HG03175 (cell line): Measurements from ENCODE around the gene NOS1AP.
A peak's percentile ranks its signal among the peaks of the same experiment; 100 is the strongest.

Source experiments
- ATAC-seq: cut with Tn5 transposase; IDR thresholded peaks from one replicate; pipeline ENCODE4 v1.9.1; 2021; ENCODE audit warnings: mild to moderate bottlenecking, moderate library complexity; ENCODE audit not compliant: unreplicated experiment

Gene NOS1AP

GRCh38 chr1:162375463-162375862 lies 306.0 kb downstream of the NOS1AP start:
- ATAC-seq, result no peak

DNA sequence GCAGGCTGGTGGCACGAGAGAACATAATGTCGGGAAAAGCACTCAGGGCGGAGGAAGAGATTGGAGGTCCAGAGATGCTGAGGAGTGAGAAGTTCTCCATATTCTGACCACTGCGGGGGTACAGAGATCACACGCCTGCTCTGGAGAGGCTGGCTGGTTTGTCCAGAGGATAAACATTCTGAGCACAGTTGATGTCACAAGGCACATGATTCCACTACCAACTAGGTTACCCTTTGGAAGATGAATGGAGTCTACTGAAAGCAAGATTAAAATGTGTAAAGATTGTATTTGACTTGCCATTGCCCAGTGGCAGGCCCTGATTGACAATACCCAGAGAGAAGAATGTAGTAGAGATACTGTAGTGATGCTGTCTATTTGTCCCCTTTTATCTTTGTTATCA lies 307.2 kb downstream of the NOS1AP start, which contains the start of gene SPATA46:
TSS of gene SPATA46 (minus strand) at position 164 of the 400 bp plus-strand sequence. CDS start at position 100, 64 bp downstream.
- no peak for ATAC-seq

GRCh38 chr1:162380061-162380846 lies 310.8 kb downstream of the NOS1AP start:
- ATAC-seq, result no peak

DNA sequence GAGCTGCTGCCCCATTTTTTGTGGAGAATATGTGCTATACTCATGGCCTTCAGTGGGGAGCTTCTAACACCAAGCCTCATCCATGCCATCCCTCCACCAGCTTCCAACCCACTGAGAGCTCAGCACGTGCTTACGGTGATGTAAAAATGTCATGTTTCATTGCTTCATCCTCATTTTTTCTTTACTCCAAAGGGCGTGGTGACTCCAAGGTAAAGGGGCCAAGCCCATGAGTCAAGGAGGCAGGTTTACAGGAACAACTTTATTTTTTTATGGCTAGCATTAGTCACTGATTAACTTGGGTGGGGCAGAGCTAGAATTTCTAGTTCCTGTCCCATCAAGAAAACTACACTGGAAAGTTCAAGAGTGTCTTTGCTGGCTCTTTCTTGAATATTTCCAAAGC lies 311.9 kb downstream of the NOS1AP start, which contains the start of gene C1orf226:
TSS of gene C1orf226 (plus strand) at position 346 of the 400 bp plus-strand sequence. CDS start 174 bp downstream, outside the sequence.
- ATAC-seq, result no peak

DNA sequence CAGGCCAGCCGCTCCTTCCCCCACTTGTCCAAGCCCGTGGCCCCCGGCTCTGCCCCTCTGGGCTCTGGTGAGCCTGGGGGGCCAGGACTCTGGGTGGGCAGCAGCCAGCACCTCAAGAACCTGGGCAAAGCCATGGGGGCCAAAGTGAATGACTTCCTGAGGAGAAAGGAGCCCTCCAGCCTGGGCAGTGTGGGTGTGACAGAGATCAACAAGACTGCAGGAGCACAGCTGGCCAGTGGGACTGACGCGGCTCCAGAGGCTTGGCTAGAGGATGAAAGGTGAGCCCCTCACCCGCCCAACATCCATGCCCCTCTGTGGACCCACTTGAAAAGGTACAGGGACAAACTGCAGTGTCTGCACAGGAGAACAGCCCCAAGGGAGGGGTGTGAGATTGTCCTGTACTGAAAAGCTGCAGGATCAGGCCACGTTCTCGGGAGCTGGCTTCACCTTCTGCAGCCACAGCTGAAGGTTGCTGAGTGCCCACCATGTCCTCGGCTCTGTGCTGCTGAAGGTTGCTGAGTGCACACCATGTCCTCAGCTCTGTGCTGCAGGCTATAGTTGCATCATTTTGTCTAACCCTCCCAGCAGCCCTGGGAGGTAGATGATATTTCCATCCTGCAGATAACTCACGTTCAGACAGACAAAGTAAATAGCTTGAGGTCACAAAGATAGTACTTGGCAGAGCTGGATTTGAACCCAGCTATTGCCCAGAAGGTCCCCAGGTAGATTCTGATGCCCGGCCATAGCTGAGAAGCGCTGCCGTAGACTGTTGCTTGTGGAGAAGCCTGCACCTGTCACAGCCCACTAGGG lies 312.7 kb downstream of the NOS1AP start:
- ATAC-seq, result no peak

- no peak for ATAC-seq
Measured at GRCh38 chr1:162383091-162383490, 313.6 kb downstream of the NOS1AP start.

DNA sequence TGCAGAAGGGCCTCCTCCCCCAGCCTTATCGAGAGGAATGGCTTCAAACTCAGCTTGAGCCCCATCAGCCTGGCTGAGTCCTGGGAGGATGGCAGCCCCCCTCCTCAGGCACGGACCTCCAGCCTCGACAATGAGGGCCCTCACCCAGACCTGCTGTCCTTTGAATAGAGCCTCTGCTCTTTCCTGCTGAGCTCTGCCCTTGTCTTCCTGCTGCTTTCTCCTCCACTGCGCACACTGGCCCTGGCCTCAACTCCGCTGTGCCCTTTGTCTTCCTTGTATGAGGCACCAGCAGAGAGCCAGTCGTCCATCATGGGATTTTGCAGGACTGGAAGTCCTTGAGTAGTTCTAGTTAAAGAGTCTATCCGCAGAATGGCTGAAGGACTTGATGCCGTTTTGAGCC lies 314.0 kb downstream of the NOS1AP start:
- no peak for ATAC-seq

DNA sequence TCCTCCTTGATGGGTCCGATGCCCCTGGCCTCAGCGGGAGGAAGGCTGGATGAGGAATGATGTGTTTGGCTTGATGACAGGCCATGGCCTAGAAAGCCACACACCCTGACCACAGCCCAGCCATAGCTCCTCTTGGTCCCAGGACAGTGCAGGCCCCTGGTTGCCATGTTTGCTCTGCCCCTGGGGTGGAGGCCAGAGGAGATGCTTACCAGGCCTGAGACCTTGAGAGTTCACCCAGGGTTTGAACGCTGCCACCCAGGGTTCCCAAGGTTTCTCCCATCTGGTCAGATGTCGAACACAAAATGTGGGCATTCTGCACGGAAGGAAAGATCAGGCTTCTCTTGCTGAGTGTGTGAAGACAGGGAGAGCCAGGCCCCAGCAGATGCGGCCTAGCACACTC lies 314.6 kb downstream of the NOS1AP start:
- ATAC-seq, result no peak

- no peak for ATAC-seq
Measured at GRCh38 chr1:162384601-162385279, 315.2 kb downstream of the NOS1AP start.

GRCh38 chr1:162385280-162385623 lies 315.8 kb downstream of the NOS1AP start:
- no peak for ATAC-seq

- ATAC-seq, result no peak
Measured at GRCh38 chr1:162385702-162386101, 316.2 kb downstream of the NOS1AP start.

DNA sequence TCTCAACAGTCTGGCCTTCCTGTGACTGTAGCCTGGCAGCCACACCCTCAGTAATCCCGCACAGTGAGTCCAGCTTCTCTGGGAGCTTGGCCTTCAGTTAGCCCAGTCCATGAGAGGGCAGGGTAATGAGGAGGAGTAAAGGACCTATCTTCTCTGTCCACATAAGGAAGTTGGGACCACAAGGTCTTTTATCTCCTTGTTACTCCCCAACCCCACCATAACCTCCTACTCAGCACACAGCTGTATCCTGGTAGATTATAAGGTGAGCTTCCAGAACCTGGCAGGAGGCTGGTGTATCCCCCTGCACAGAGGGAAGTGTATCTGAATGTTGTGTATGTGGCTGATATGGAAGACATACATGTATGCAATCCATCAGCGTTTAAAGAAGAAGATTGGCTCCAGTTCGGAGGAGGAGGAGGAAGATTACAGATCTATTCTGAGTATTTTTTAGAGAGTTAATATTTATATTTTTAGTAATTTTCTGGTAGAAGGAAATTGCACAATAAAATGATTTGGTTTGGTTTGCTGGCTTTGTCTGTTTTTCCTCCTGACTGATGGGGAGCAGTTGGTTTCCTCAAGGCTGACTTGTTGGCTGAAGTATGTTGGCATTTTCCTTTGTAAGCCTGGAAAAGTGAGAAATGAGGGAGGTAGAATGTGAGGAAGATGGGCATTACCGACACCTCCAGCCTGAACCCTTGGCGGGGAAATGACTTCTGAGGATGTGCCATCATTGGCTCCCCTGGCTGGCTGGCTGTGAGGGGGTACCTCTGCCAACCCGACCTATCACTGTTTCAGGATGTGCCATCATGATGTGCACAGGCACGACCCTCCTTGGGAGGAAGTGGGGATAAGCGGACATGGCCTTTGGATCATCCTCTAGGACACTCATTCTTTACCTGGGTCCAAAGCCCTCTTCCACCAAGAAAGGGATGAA lies 317.1 kb downstream of the NOS1AP start:
- ATAC-seq, result no peak

DNA sequence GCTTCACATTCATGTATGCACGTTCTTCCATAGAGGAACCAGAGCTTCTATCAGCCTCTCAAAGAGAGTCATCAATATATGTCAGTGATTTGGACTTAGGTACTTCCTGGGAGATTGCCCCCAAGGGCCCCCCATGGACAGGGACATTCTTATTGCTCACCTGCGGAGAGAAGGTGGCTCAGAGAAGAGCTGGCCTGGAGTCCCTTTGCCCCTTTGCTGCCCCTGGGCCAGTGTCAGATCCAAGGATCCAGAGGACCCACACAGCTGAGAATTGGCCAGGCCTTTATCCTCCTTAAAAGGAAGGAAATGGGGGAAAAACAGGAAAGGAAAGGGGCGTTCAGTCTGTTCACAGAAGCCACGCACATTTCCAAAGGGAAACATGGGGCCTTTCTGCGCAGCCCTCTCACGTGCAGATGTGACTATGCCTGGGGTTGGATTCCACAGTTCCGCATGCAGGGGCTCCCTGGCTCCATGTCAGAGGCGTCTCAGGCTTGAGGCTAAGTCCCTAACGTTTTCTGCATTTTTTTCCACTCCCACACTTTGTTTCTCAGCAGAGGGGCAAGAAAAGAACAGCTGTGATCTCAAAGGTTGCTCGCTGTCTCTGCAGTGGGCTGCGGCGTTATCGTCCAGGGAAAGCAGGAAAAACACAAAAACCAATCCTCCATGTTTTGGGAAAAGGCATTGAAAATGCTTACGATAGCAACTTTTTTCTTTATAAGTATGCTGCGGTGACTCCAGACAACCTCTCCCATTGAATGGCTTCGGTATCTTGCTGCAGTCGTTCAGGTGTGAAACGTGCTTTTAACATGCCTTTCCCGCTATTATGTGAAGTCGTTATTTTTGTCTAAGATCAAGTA lies 318.0 kb downstream of the NOS1AP start:
- ATAC-seq, result no peak

DNA sequence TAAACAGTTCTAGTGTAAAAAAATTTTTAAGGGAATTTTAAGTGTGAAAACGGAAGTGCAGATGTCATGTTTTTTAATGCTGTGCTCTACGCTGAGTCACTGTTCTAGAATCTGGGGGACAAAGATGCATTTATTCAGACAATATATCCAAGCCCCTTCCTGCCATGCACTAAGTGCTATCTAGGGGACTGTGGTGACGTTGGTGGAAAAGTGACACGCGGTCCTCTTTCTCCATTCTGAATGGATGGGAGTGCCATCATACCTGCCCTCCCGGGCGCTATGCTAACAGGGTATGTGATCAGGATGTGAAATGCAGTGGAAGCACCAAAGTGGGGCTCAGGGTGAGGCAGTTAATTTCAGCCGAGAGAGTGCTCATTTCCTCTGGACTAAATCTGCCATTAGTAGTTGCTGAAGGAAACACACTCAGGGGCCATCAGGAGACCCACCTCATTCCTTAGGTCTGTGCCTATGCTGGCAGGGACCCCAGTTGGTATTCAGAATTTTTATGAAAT lies 318.6 kb downstream of the NOS1AP start:
- ATAC-seq, result no peak

- ATAC-seq, result no peak
Measured at GRCh38 chr1:162388615-162389014, 319.1 kb downstream of the NOS1AP start.

DNA sequence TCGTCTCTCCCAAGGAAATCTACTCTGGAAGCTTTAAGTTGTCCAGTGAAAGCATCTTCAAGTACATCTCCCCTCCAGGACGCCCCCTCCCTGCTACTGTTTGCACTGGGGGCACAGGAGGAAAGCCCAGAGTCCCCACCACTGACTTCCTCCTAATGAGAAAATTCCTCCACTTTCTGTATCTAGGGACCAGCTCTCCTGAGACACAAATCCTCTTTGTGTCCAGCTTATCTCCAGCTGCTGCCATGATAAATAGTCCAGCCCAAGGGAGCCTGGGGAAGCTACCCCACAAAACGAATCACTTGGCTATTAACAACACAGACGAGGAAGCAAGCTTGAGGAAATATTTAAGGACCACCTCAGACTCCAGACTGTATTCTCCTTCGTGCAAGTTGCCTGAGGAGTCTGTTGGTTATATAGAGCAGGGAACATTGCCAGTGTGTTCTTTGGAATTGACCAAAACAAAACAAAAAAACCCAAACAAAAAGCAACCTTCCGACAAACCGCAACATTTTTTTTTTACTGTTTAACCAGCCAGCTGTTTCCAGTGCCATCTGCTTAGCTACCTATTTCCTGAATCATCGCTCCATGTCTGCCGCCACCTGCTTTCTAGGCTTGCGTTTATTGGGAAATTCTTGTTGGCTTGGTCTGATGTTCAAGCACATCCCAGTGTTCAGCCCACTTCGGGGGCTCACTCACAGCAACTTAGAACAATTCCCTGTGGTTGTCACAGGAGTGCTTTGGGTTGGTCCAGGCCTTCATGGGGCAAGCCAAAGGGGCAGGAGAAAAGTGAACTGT lies 319.7 kb downstream of the NOS1AP start:
- ATAC-seq, result peak; percentile 55

DNA sequence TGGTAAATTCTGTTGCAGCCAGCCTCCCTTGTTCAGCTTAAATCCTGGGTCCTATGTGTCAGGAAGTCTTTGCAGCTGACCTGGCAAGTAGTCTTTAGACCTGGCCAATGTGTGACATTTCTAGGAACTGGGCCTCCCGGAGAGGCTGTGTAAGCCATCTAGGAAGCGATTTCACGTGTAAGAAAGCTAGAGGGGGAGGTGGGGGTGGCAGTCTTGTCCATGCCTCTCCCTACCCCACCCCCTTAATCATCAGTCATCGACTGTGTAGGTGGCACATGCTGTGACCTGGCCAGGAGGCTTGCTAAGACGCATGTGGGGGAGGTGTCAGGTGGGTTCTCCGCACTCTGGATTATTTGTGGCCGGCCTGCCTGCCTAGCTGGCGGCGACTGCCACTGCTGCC lies 320.5 kb downstream of the NOS1AP start:
- no peak for ATAC-seq

DNA sequence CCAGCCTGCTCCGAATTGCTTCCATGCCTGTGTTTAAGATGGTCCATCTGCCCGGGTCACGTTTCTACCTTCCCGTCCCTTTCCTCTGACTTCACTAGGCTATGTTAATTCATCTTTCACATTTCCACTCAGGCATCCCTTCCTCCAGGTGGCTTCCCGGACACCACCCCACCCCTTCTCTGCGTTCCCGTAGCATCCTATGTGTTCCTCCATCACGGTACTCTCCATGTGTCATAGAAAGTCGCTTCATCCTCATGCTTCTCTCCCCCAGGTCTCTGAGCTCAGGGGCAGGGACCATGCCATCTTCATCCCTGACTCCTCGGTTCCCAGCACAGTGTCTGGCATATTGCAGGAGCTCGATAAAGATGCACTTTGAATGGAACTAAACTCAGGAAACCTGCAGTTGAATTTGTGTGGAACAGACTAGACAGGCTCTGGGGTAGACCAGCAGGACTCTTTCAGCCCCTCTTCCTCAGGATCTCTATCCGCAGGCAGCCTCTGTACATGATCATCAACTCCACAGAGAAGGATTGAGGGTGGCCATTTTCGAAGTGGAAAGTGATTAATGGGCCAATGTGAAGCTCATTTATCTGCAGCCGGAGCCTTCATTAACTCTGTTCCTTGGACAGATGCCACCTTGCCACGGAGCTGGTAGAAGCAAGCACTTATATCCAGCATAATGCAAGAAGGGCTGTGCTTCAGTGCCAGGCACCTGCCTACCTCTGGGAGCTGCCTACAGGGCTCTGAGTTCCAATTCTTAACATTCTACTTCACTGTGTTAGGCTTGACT lies 321.1 kb downstream of the NOS1AP start:
- ATAC-seq, result no peak
